ENCODE results near the gene SFRP5.

SFRP5 gene

GRCh38 chr10:97762816-97763215, 9.0 kb downstream of the SFRP5 start:
- no peak overlapping the region for H3K4me3 Mint-ChIP-seq
- no peak for DNase-seq
- H3K36me3 Mint-ChIP-seq (ENCODE audit: low read depth) = peaks cover 6% of the 10 kb centered on the region
- ATAC-seq = no peak
- no peaks in the 10 kb centered on the region for H3K9me3 Mint-ChIP-seq
- no peak overlapping the region for H3K27ac Mint-ChIP-seq
- H3K27me3 Mint-ChIP-seq = no peaks in the 10 kb centered on the region
- H3K4me1 Mint-ChIP-seq = peaks cover 2% of the 10 kb centered on the region

GRCh38 chr10:97762056-97762455, 9.7 kb downstream of the SFRP5 start:
- DNase-seq (no peak), ATAC-seq (no peak)
- no peak overlapping the region for H3K4me3 Mint-ChIP-seq
- H3K4me1 Mint-ChIP-seq = peaks cover 2% of the 10 kb centered on the region
- H3K9me3 Mint-ChIP-seq = no peaks in the 10 kb centered on the region
- peaks cover 6% of the 10 kb centered on the region for H3K36me3 Mint-ChIP-seq (ENCODE audit: low read depth)
- no peaks in the 10 kb centered on the region for H3K27me3 Mint-ChIP-seq
- H3K27ac Mint-ChIP-seq = no peak overlapping the region

- Mint-ChIP-seq H3K36me3 (ENCODE audit: low read depth) (peaks cover 6% of the 10 kb centered on the region), H3K27ac (no peak overlapping the region), H3K27me3 (no peaks in the 10 kb centered on the region), H3K4me3 (no peak overlapping the region), H3K4me1 (peaks cover 2% of the 10 kb centered on the region), H3K9me3 (no peaks in the 10 kb centered on the region)
- ATAC-seq = no peak
- DNase-seq = no peak
These were observed 10.4 kb downstream of the SFRP5 start for GRCh38 chr10:97761331-97761865.

- DNase-seq (no peak), ATAC-seq (no peak)
- Mint-ChIP-seq H3K9me3 (no peaks in the 10 kb centered on the region), H3K36me3 (ENCODE audit: low read depth) (peaks cover 6% of the 10 kb centered on the region), H3K4me1 (peaks cover 2% of the 10 kb centered on the region), H3K27me3 (no peaks in the 10 kb centered on the region), H3K27ac (no peak overlapping the region), H3K4me3 (no peak overlapping the region)
These were observed 11.1 kb downstream of the SFRP5 start for GRCh38 chr10:97760461-97761257.

- Mint-ChIP-seq H3K27me3 (no peaks in the 10 kb centered on the region), H3K27ac (no peak overlapping the region), H3K4me3 (no peak overlapping the region), H3K36me3 (ENCODE audit: low read depth) (peaks cover 10% of the 10 kb centered on the region), H3K4me1 (peaks cover 2% of the 10 kb centered on the region), H3K9me3 (no peaks in the 10 kb centered on the region)
- DNase-seq = no peak
- ATAC-seq = no peak
These were observed 11.9 kb downstream of the SFRP5 start for GRCh38 chr10:97759946-97760345.

GRCh38 chr10:97759158-97759887, 12.5 kb downstream of the SFRP5 start:
- Mint-ChIP-seq H3K4me3 (no peak overlapping the region), H3K36me3 (ENCODE audit: low read depth) (peaks cover 16% of the 10 kb centered on the region), H3K9me3 (no peaks in the 10 kb centered on the region)

GRCh38 chr10:97757471-97757870, 14.3 kb downstream of the SFRP5 start:
- Mint-ChIP-seq H3K27me3 (no peaks in the 10 kb centered on the region), H3K4me1 (no peaks in the 10 kb centered on the region), H3K4me3 (no peak overlapping the region), H3K36me3 (ENCODE audit: low read depth) (peaks cover 27% of the 10 kb centered on the region), H3K9me3 (no peaks in the 10 kb centered on the region), H3K27ac (no peak overlapping the region)
- DNase-seq (no peak), ATAC-seq (no peak)

More at GRCh38 chr10:97759158-97759887, 12.5 kb downstream of the SFRP5 start:
- Mint-ChIP-seq H3K27me3 (no peaks in the 10 kb centered on the region), H3K4me1 (no peaks in the 10 kb centered on the region), H3K27ac (no peak overlapping the region)
- DNase-seq = peak; percentile 61
- ATAC-seq = peak; percentile 63

- no peaks in the 10 kb centered on the region for H3K9me3 Mint-ChIP-seq
- H3K36me3 Mint-ChIP-seq (ENCODE audit: low read depth) = peaks cover 30% of the 10 kb centered on the region
These were observed 16.1 kb downstream of the SFRP5 start for GRCh38 chr10:97755718-97756117.

GRCh38 chr10:97754726-97755125, 17.1 kb downstream of the SFRP5 start:
- H3K27ac Mint-ChIP-seq = no peak overlapping the region
- no peaks in the 10 kb centered on the region for H3K9me3 Mint-ChIP-seq
- ATAC-seq = no peak
- H3K4me1 Mint-ChIP-seq = no peaks in the 10 kb centered on the region
- peaks cover 30% of the 10 kb centered on the region for H3K36me3 Mint-ChIP-seq (ENCODE audit: low read depth)
- DNase-seq = no peak
- H3K27me3 Mint-ChIP-seq = no peaks in the 10 kb centered on the region
- H3K4me3 Mint-ChIP-seq = no peak overlapping the region

More at GRCh38 chr10:97755718-97756117, 16.1 kb downstream of the SFRP5 start:
- Mint-ChIP-seq H3K27me3 (no peaks in the 10 kb centered on the region), H3K27ac (no peak overlapping the region), H3K4me1 (no peaks in the 10 kb centered on the region), H3K4me3 (no peak overlapping the region)
- DNase-seq (no peak), ATAC-seq (no peak)

GRCh38 chr10:97752956-97753355, 18.8 kb downstream of the SFRP5 start:
- Mint-ChIP-seq H3K9me3 (no peaks in the 10 kb centered on the region), H3K27ac (no peak overlapping the region), H3K4me1 (no peaks in the 10 kb centered on the region), H3K4me3 (no peak overlapping the region), H3K27me3 (no peaks in the 10 kb centered on the region), H3K36me3 (ENCODE audit: low read depth) (peaks cover 39% of the 10 kb centered on the region)
- DNase-seq (no peak), ATAC-seq (no peak)

GRCh38 chr10:97748116-97748515, 23.7 kb downstream of the SFRP5 start:
- peaks cover 46% of the 10 kb centered on the region for H3K36me3 Mint-ChIP-seq (ENCODE audit: low read depth)
- no peak for ATAC-seq
- peaks cover 4% of the 10 kb centered on the region for H3K4me1 Mint-ChIP-seq
- H3K27ac Mint-ChIP-seq = no peak overlapping the region
- DNase-seq = no peak
- H3K27me3 Mint-ChIP-seq = no peaks in the 10 kb centered on the region
- no peak overlapping the region for H3K4me3 Mint-ChIP-seq
- no peaks in the 10 kb centered on the region for H3K9me3 Mint-ChIP-seq

GRCh38 chr10:97747573-97747972, 24.2 kb downstream of the SFRP5 start:
- Mint-ChIP-seq H3K36me3 (ENCODE audit: low read depth) (peaks cover 46% of the 10 kb centered on the region), H3K27ac (no peak overlapping the region), H3K4me1 (peaks cover 7% of the 10 kb centered on the region), H3K9me3 (no peaks in the 10 kb centered on the region), H3K27me3 (no peaks in the 10 kb centered on the region), H3K4me3 (no peak overlapping the region)
- DNase-seq (no peak), ATAC-seq (no peak)

- no peaks in the 10 kb centered on the region for H3K27me3 Mint-ChIP-seq
- H3K4me1 Mint-ChIP-seq = peaks cover 27% of the 10 kb centered on the region
- H3K36me3 Mint-ChIP-seq (ENCODE audit: low read depth) = peaks cover 56% of the 10 kb centered on the region
- ATAC-seq (no peak), DNase-seq (no peak)
- no peak overlapping the region for H3K4me3 Mint-ChIP-seq
- H3K27ac Mint-ChIP-seq = no peak overlapping the region
- no peaks in the 10 kb centered on the region for H3K9me3 Mint-ChIP-seq
These were observed 27.3 kb downstream of the SFRP5 start for GRCh38 chr10:97744405-97745035.

- H3K4me3 Mint-ChIP-seq = no peak overlapping the region
- H3K27ac Mint-ChIP-seq = no peak overlapping the region
- peaks cover 55% of the 10 kb centered on the region for H3K36me3 Mint-ChIP-seq (ENCODE audit: low read depth)
- H3K4me1 Mint-ChIP-seq = peaks cover 34% of the 10 kb centered on the region
- no peaks in the 10 kb centered on the region for H3K27me3 Mint-ChIP-seq
- no peak for DNase-seq
- H3K9me3 Mint-ChIP-seq = no peaks in the 10 kb centered on the region
- no peak for ATAC-seq
These were observed 28.4 kb downstream of the SFRP5 start for GRCh38 chr10:97743169-97743943.

All from activated naive CD8-positive, alpha-beta T cell treated with anti-CD3 and anti-CD28 coated beads, Interleukin-2, amount 50 U/mL, for 24 hours (primary cell).